ENCODE results near the gene ANAPC5.
"Not testable (repeated sequence)": the region's sequence is repeated elsewhere in the genome, so short reads cannot be mapped to it uniquely, and the experiment has no call there.

GRCh38 chr12:121384891-121385290 is 32.7 kb upstream of the ANAPC5 start:
- not testable (repeated sequence) for TF ChIP-seq EP300 (IDR thresholded peaks at IDR 0.05); POLR2A (IDR thresholded peaks at IDR 0.05; ENCODE audit: low read depth); CTCF (IDR thresholded peaks at IDR 0.05); POLR2AphosphoS5 (IDR thresholded peaks at IDR 0.05)

Measured in esophagus muscularis mucosa (tissue), 4 donors.